ENCODE results near the gene SRCIN1. TPM values are rescaled to one million over a fixed set of nuclear protein-coding genes. Genes with fewer than 3 reads are reported as not detected.

The SRCIN1 gene
- total RNA-seq, 1 donor from 2014 or later: 6.6 TPM

GRCh38 chr17:38556239-38556638 lies 49.5 kb downstream of the SRCIN1 start:
- no peak for TF ChIP-seq CTCF (IDR thresholded peaks at IDR 0.05)

GRCh38 chr17:38554430-38555350 lies 51.1 kb downstream of the SRCIN1 start:
- no peak for TF ChIP-seq CTCF (IDR thresholded peaks at IDR 0.05)
- no peak overlapping the region for H3K4me3 ChIP-seq
- no peak for DNase-seq
- ATAC-seq: no peak
- intact Hi-C loops (cut with DNase I): no loop called here
- peaks cover 30% of the 10 kb centered on the region for H3K4me1 ChIP-seq
- peaks cover 15% of the 10 kb centered on the region for H3K27me3 ChIP-seq (ENCODE audit: low read depth)
- no peaks in the 10 kb centered on the region for H3K9me3 ChIP-seq
- H3K27ac ChIP-seq: no peak overlapping the region
- H3K36me3 ChIP-seq: no peaks in the 10 kb centered on the region

More at GRCh38 chr17:38556239-38556638, 49.5 kb downstream of the SRCIN1 start:
- H3K27ac ChIP-seq: no peak overlapping the region
- intact Hi-C loops (cut with DNase I): no loop called here
- no peaks in the 10 kb centered on the region for H3K36me3 ChIP-seq
- no peak for ATAC-seq
- no peaks in the 10 kb centered on the region for H3K9me3 ChIP-seq
- no peak for DNase-seq
- H3K4me3 ChIP-seq: no peak overlapping the region
- H3K27me3 ChIP-seq (ENCODE audit: low read depth): peaks cover 30% of the 10 kb centered on the region
- peaks cover 41% of the 10 kb centered on the region for H3K4me1 ChIP-seq

GRCh38 chr17:38552343-38552742 lies 53.4 kb downstream of the SRCIN1 start:
- no peak overlapping the region for H3K4me3 ChIP-seq
- ATAC-seq (no peak), DNase-seq (no peak)
- no peak overlapping the region for H3K27ac ChIP-seq
- H3K27me3 ChIP-seq (ENCODE audit: low read depth): peaks cover 10% of the 10 kb centered on the region
- no peaks in the 10 kb centered on the region for H3K36me3 ChIP-seq
- intact Hi-C loops (cut with DNase I): no loop called here
- H3K9me3 ChIP-seq: no peaks in the 10 kb centered on the region
- H3K4me1 ChIP-seq: peaks cover 9% of the 10 kb centered on the region
- TF ChIP-seq CTCF (IDR thresholded peaks at IDR 0.05): no peak

GRCh38 chr17:38551121-38551520 lies 54.6 kb downstream of the SRCIN1 start:
- intact Hi-C loops (cut with DNase I): no loop called here
- DNase-seq (no peak), ATAC-seq (no peak)
- peaks cover 18% of the 10 kb centered on the region for H3K27me3 ChIP-seq (ENCODE audit: low read depth)
- H3K36me3 ChIP-seq: no peaks in the 10 kb centered on the region
- no peaks in the 10 kb centered on the region for H3K4me1 ChIP-seq
- no peak overlapping the region for H3K27ac ChIP-seq
- H3K4me3 ChIP-seq: no peak overlapping the region
- TF ChIP-seq CTCF (IDR thresholded peaks at IDR 0.05): no peak
- no peaks in the 10 kb centered on the region for H3K9me3 ChIP-seq

- peak in 1 of 2 donors; percentile 8 for ATAC-seq
Observed at GRCh38 chr17:38550661-38551060, 55.1 kb downstream of the SRCIN1 start.

More at GRCh38 chr17:38550661-38551060, 55.1 kb downstream of the SRCIN1 start:
- Histone ChIP-seq H3K36me3 (no peaks in the 10 kb centered on the region), H3K4me3 (no peak overlapping the region), H3K27me3 (ENCODE audit: low read depth) (peaks cover 22% of the 10 kb centered on the region), H3K27ac (no peak overlapping the region), H3K4me1 (no peaks in the 10 kb centered on the region), H3K9me3 (no peaks in the 10 kb centered on the region)
- DNase-seq: no peak
- no peak for TF ChIP-seq CTCF (IDR thresholded peaks at IDR 0.05)
- intact Hi-C loops (cut with DNase I): no loop called here
